Measurements from ENCODE around the gene FBXO36.

Gene FBXO36

GRCh38 chr2:229925201-229925600 lies 2.9 kb downstream of the FBXO36 start:
- TF ChIP-seq CTCF (conservative IDR thresholded peaks at IDR 0.05; ENCODE audit: low read depth, low read length): no peak
- DNase-seq (ENCODE audit: low read depth): no peak
- no peak overlapping the region for H3K4me3 ChIP-seq (ENCODE audit: low read length)

GRCh38 chr2:229927817-229928321 lies 5.6 kb downstream of the FBXO36 start:
- no peak overlapping the region for H3K4me3 ChIP-seq (ENCODE audit: low read length)
- no peak for DNase-seq (ENCODE audit: low read depth)
- TF ChIP-seq CTCF (conservative IDR thresholded peaks at IDR 0.05; ENCODE audit: low read depth, low read length): no peak

- TF ChIP-seq CTCF (conservative IDR thresholded peaks at IDR 0.05; ENCODE audit: low read depth, low read length): no peak
- no peak overlapping the region for H3K4me3 ChIP-seq (ENCODE audit: low read length)
- no peak for DNase-seq (ENCODE audit: low read depth)
These were observed 8.4 kb downstream of the FBXO36 start for GRCh38 chr2:229930656-229931055.

GRCh38 chr2:229931241-229931640 lies 8.9 kb downstream of the FBXO36 start:
- no peak for DNase-seq (ENCODE audit: low read depth)
- TF ChIP-seq CTCF (conservative IDR thresholded peaks at IDR 0.05; ENCODE audit: low read depth, low read length): no peak
- H3K4me3 ChIP-seq (ENCODE audit: low read length): no peak overlapping the region

- H3K4me3 ChIP-seq (ENCODE audit: low read length): no peak overlapping the region
- no peak for DNase-seq (ENCODE audit: low read depth)
- TF ChIP-seq CTCF (conservative IDR thresholded peaks at IDR 0.05; ENCODE audit: low read depth, low read length): no peak
These were observed 15.2 kb downstream of the FBXO36 start for GRCh38 chr2:229937537-229937936.

- no peak overlapping the region for H3K4me3 ChIP-seq (ENCODE audit: low read length)
- TF ChIP-seq CTCF (conservative IDR thresholded peaks at IDR 0.05; ENCODE audit: low read depth, low read length): no peak
- DNase-seq (ENCODE audit: low read depth): no peak
These were observed 20.4 kb downstream of the FBXO36 start for GRCh38 chr2:229942671-229943070.

GRCh38 chr2:229943171-229943570 lies 20.9 kb downstream of the FBXO36 start:
- TF ChIP-seq CTCF (conservative IDR thresholded peaks at IDR 0.05; ENCODE audit: low read depth, low read length): no peak
- no peak for DNase-seq (ENCODE audit: low read depth)
- no peak overlapping the region for H3K4me3 ChIP-seq (ENCODE audit: low read length)

Measured in retinal pigment epithelial cell (primary cell).